SK-N-SH (cell line): ENCODE measurements around the gene JAG2. TPM values are rescaled to one million over a fixed set of nuclear protein-coding genes. Genes with fewer than 3 reads are reported as not detected.

Experiments
- CTCF ChIA-PET: fragments of 300-600, 350-600 bp; formaldehyde crosslinking; extraction: SDS; loops from one replicate; lab custom pipeline; 2021; lab: Yijun Ruan, JAX
- POLR2A ChIA-PET: fragments of 350-600 bp; sonication (Branson Sonifier 250); formaldehyde crosslinking; extraction: SDS; loops from one replicate; lab custom pipeline; 2020; ENCODE audit warnings: antibody characterized with exemption, inconsistent platforms; lab: Yijun Ruan, JAX
- DNase-seq: peaks from one replicate; pipeline ENCODE4 v3.0.0; 2012
- H2AFZ ChIP-seq: fragments of 200-600 bp; sonication (generic); 2 replicates; pipeline ENCODE4 v1.8.1; 2016; ENCODE audit warnings: antibody characterized with exemption, mild to moderate bottlenecking, low read depth
- H3F3A ChIP-seq: fragments of 200-600 bp; sonication (generic); replicated peaks from 2 replicates; pipeline ENCODE3; 2016; ENCODE audit warnings: antibody characterized with exemption, mild to moderate bottlenecking; ENCODE audit not compliant: insufficient read depth
- H3K27ac ChIP-seq, 2 experiments: fragments of 200-500 bp in 1 of 2; fragments of 200-600 bp in 1 of 2; sonication (Bioruptor generic) in 1 of 2; sonication (generic), shearing (Covaris generic) in 1 of 2; 2 replicates each; pipeline versions ENCODE4 v1.5.1 to v1.6.1; 2014 to 2016; ENCODE audit warnings: low read depth in 2 of 2, inconsistent platforms in 1 of 2, low read length in 1 of 2, mild to moderate bottlenecking in 1 of 2, mixed read lengths in 1 of 2
- H3K27me3 ChIP-seq: fragments of 200-600 bp; sonication (generic), shearing (Covaris generic); 2 replicates; pipeline ENCODE4 v1.6.1; 2016; ENCODE audit warnings: mixed run types; ENCODE audit not compliant: insufficient read depth
- H3K36me3 ChIP-seq, 2 experiments: fragments of 200-500 bp in 1 of 2; fragments of 200-600 bp in 1 of 2; sonication (Bioruptor generic) in 1 of 2; sonication (generic) in 1 of 2; replicated peaks in 1 of 2; 2 replicates each; pipeline versions ENCODE3 to v1.5.1; 2014 to 2016; ENCODE audit warnings: low read length in 1 of 2, mild to moderate bottlenecking in 1 of 2; ENCODE audit not compliant: insufficient read depth in 2 of 2, control insufficient read depth in 1 of 2
- H3K4me1 ChIP-seq, 2 experiments: fragments of 200-500 bp in 1 of 2; fragments of 200-600 bp in 1 of 2; sonication (Bioruptor generic) in 1 of 2; sonication (generic), shearing (Covaris generic) in 1 of 2; 2 replicates each; pipeline versions ENCODE4 v1.5.1 to v1.6.1; 2014 to 2016; ENCODE audit warnings: low read depth in 1 of 2, low read length in 1 of 2, mixed run types in 1 of 2; ENCODE audit not compliant: insufficient read depth in 2 of 2, control insufficient read depth in 1 of 2
- H3K4me2 ChIP-seq: fragments of 200-600 bp; sonication (generic), shearing (Covaris generic); 2 replicates; pipeline ENCODE4 v1.6.1; 2017; ENCODE audit warnings: mixed run types
- H3K4me3 ChIP-seq, 2 experiments: fragments of 200-500 bp in 1 of 2; fragments of 200-600 bp in 1 of 2; sonication (Bioruptor generic) in 1 of 2; sonication (generic), shearing (Covaris generic) in 1 of 2; 2 replicates each; pipeline versions ENCODE4 v1.5.1 to v1.8.1; 2014 to 2016; ENCODE audit warnings: low read depth in 2 of 2, inconsistent platforms in 1 of 2, low read length in 1 of 2, mild to moderate bottlenecking in 1 of 2, mixed read lengths in 1 of 2, moderate library complexity in 1 of 2
- H3K79me2 ChIP-seq: fragments of 200-600 bp; sonication (generic); 2 replicates; pipeline ENCODE4 v1.8.1; 2017; ENCODE audit warnings: mild to moderate bottlenecking; ENCODE audit not compliant: insufficient read depth
- H3K9ac ChIP-seq: fragments of 200-600 bp; sonication (generic); 2 replicates; pipeline ENCODE4 v1.6.1; 2017; ENCODE audit warnings: mixed run types
- H3K9me2 ChIP-seq: fragments of 200-600 bp; sonication (generic); 2 replicates; pipeline ENCODE4 v1.6.1; 2017; ENCODE audit warnings: mixed run types
- H3K9me3 ChIP-seq: fragments of 200-600 bp; sonication (generic); 2 replicates; pipeline ENCODE4 v1.6.1; 2017; ENCODE audit warnings: mixed run types, mild to moderate bottlenecking, moderate library complexity
- H4K20me1 ChIP-seq: fragments of 200-600 bp; sonication (generic); 2 replicates; pipeline ENCODE4 v1.6.1; 2017; ENCODE audit warnings: mild to moderate bottlenecking, mixed run types; ENCODE audit not compliant: insufficient read depth
- ELF1 ChIP-seq: IDR thresholded peaks from 2 replicates; pipeline ENCODE4 v1.4.0; 2012
- FOSL2 ChIP-seq: IDR thresholded peaks from 2 replicates; pipeline ENCODE4 v1.4.0; 2012; ENCODE audit warnings: low read depth, mild to moderate bottlenecking, moderate library complexity, borderline replicate concordance
- FOXJ3 ChIP-seq: sonication (generic); formaldehyde crosslinking; IDR thresholded peaks from 2 replicates; pipeline ENCODE4 v1.5.1; 2020; ENCODE audit warnings: mild to moderate bottlenecking, missing genetic modification reagents
- FOXM1 ChIP-seq: IDR thresholded peaks from 2 replicates; pipeline ENCODE4 v1.4.0; 2012; ENCODE audit warnings: low read depth, mild to moderate bottlenecking
- JUND ChIP-seq: IDR thresholded peaks from 2 replicates; pipeline ENCODE4 v1.4.0; 2012
- MEF2A ChIP-seq: IDR thresholded peaks from 2 replicates; pipeline ENCODE4 v1.4.0; 2012; ENCODE audit warnings: low read depth, borderline replicate concordance
- MXI1 ChIP-seq: IDR thresholded peaks from 2 replicates; pipeline ENCODE4 v1.6.1; 2012; ENCODE audit warnings: mild to moderate bottlenecking, low read depth, low read length, improper control_type of control experiment
- NFIC ChIP-seq: IDR thresholded peaks from 2 replicates; pipeline ENCODE4 v1.4.0; 2012; ENCODE audit warnings: borderline replicate concordance
- NRF1 ChIP-seq: IDR thresholded peaks from 2 replicates; pipeline ENCODE4 v1.6.1; 2012; ENCODE audit warnings: low read depth, mild to moderate bottlenecking, low read length
- POLR2AphosphoS5 ChIP-seq: IDR thresholded peaks from 2 replicates; pipeline ENCODE4 v1.6.1; 2012; ENCODE audit warnings: low read depth, low read length
- RAD21 ChIP-seq: IDR thresholded peaks from 2 replicates; pipeline ENCODE4 v1.6.1; 2012; ENCODE audit warnings: mild to moderate bottlenecking, low read length
- RCOR1 ChIP-seq: fragments of 150-350 bp; IDR thresholded peaks from 2 replicates; pipeline ENCODE4 v1.6.1; 2017; ENCODE audit warnings: antibody characterized with exemption, low read length
- TAF1 ChIP-seq: IDR thresholded peaks from 2 replicates; pipeline ENCODE4 v1.6.1; 2012; ENCODE audit warnings: low read depth, mild to moderate bottlenecking, low read length, moderate library complexity, borderline replicate concordance
- TCF12 ChIP-seq: IDR thresholded peaks from 2 replicates; pipeline ENCODE4 v1.4.0; 2012
- TEAD4 ChIP-seq: IDR thresholded peaks from 2 replicates; pipeline ENCODE4 v1.4.0; 2012; ENCODE audit warnings: mild to moderate bottlenecking, borderline replicate concordance; ENCODE audit not compliant: insufficient read depth
- WGBS: methylation state at CpG from one replicate; pipeline ENCODE4 v1.1.6; 2017; ENCODE audit warnings: low lambda C conversion rate; 5-methylcytosine and 5-hydroxymethylcytosine counted together
- polyA plus RNA-seq, 3 experiments: library from polyadenylated mRNA; depleted of rRNA; stranded (reverse); fragments of >200 nt; gene quantifications; 2 replicates each; pipeline ENCODE4 v1.2.3, GENCODE V29; 2012
- TF ChIP-seq, protein P1 (sequence below): IDR thresholded peaks from 2 replicates; pipeline ENCODE4; 2012
- TF ChIP-seq, protein P2 (sequence below): fragments of 150-350 bp; IDR thresholded peaks from 2 replicates; pipeline ENCODE4 v1.6.1; 2016; ENCODE audit warnings: mild to moderate bottlenecking, low read depth, low read length
- TF ChIP-seq, protein P3 (sequence below): IDR thresholded peaks from 2 replicates; pipeline ENCODE4 v1.6.1; 2012; ENCODE audit warnings: mild to moderate bottlenecking, low read depth, low read length, moderate library complexity
- TF ChIP-seq, protein P4 (sequence below): IDR thresholded peaks from 2 replicates; pipeline ENCODE4 v1.4.0; 2012; ENCODE audit warnings: low read depth

The JAG2 gene
- polyA plus RNA-seq, 1 of the 3 experiments (the other 2 are of a cell fraction): 1.7 TPM

DNA sequence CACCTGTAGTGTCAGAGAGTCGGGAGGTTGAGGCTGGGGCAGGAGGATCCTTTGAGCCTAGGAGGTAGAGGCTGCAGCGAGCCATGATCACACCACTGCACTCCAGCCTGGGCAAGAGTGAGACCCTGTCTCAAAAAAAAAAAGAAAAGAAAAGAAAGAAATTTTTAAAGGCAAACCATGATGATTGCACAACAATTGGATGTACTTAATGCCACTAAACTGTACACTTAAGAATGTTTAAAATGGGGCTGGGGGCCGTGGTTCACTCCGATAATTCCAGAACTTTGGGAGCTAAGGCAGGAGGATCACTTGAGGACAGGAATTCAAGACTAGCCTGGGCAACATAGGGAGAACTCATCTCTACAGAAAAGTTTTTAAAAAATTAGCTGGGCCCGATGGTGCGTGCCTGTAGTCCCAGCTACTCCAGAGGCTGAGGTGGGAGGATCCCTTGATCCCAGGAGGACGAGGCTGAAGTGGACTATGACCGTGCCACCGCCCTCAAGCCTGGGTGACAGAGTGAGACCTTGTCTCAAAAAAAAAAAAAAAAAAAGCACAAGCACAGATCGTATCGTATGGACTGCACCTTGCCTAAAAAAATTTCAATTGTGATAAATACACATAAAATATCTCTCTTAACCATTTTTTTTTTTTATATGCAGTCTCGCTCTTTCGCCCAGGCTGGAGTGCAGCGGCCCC, 32.7 kb downstream of the JAG2 start:
- H3K4me3 ChIP-seq: no peak overlapping the region
- no peaks in the 10 kb centered on the region for H3K9me2 ChIP-seq
- no peaks in the 10 kb centered on the region for H3K79me2 ChIP-seq
- H2AFZ ChIP-seq: no peak overlapping the region
- CTCF ChIA-PET: no interaction called here
- no peaks in the 10 kb centered on the region for H3K36me3 ChIP-seq
- TF ChIP-seq, protein P1, sequence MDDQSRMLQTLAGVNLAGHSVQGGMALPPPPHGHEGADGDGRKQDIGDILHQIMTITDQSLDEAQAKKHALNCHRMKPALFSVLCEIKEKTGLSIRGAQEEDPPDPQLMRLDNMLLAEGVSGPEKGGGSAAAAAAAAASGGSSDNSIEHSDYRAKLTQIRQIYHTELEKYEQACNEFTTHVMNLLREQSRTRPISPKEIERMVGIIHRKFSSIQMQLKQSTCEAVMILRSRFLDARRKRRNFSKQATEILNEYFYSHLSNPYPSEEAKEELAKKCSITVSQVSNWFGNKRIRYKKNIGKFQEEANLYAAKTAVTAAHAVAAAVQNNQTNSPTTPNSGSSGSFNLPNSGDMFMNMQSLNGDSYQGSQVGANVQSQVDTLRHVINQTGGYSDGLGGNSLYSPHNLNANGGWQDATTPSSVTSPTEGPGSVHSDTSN: no peak
- no peak for TF ChIP-seq TCF12
- TF ChIP-seq FOXM1: no peak
- no peak for TF ChIP-seq FOSL2
- TF ChIP-seq NRF1: no peak
- TF ChIP-seq, protein P2, sequence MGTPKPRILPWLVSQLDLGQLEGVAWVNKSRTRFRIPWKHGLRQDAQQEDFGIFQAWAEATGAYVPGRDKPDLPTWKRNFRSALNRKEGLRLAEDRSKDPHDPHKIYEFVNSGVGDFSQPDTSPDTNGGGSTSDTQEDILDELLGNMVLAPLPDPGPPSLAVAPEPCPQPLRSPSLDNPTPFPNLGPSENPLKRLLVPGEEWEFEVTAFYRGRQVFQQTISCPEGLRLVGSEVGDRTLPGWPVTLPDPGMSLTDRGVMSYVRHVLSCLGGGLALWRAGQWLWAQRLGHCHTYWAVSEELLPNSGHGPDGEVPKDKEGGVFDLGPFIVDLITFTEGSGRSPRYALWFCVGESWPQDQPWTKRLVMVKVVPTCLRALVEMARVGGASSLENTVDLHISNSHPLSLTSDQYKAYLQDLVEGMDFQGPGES: no peak
- no peak for TF ChIP-seq FOXJ3 (CRISPR knock-in tag)
- TF ChIP-seq MEF2A: no peak
- no peak for TF ChIP-seq NFIC
- no peak for TF ChIP-seq TEAD4
- TF ChIP-seq MXI1: no peak
- TF ChIP-seq RAD21: no peak
- TF ChIP-seq JUND: no peak
- TF ChIP-seq, protein P3, sequence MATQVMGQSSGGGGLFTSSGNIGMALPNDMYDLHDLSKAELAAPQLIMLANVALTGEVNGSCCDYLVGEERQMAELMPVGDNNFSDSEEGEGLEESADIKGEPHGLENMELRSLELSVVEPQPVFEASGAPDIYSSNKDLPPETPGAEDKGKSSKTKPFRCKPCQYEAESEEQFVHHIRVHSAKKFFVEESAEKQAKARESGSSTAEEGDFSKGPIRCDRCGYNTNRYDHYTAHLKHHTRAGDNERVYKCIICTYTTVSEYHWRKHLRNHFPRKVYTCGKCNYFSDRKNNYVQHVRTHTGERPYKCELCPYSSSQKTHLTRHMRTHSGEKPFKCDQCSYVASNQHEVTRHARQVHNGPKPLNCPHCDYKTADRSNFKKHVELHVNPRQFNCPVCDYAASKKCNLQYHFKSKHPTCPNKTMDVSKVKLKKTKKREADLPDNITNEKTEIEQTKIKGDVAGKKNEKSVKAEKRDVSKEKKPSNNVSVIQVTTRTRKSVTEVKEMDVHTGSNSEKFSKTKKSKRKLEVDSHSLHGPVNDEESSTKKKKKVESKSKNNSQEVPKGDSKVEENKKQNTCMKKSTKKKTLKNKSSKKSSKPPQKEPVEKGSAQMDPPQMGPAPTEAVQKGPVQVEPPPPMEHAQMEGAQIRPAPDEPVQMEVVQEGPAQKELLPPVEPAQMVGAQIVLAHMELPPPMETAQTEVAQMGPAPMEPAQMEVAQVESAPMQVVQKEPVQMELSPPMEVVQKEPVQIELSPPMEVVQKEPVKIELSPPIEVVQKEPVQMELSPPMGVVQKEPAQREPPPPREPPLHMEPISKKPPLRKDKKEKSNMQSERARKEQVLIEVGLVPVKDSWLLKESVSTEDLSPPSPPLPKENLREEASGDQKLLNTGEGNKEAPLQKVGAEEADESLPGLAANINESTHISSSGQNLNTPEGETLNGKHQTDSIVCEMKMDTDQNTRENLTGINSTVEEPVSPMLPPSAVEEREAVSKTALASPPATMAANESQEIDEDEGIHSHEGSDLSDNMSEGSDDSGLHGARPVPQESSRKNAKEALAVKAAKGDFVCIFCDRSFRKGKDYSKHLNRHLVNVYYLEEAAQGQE: no peak
- no peak for TF ChIP-seq POLR2AphosphoS5
- TF ChIP-seq ELF1: no peak
- no peak for TF ChIP-seq TAF1
- TF ChIP-seq RCOR1: no peak
- TF ChIP-seq, protein P4, sequence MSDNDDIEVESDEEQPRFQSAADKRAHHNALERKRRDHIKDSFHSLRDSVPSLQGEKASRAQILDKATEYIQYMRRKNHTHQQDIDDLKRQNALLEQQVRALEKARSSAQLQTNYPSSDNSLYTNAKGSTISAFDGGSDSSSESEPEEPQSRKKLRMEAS: no peak
- H3K27me3 ChIP-seq: no peaks in the 10 kb centered on the region
- no peak overlapping the region for H3K4me2 ChIP-seq
- no peaks in the 10 kb centered on the region for H3F3A ChIP-seq
- H3K9me3 ChIP-seq: no peaks in the 10 kb centered on the region
- H4K20me1 ChIP-seq: no peaks in the 10 kb centered on the region
- 72% methylated on average over 14 of the region's 14 CpGs for WGBS
- DNase-seq: no peak
- POLR2A ChIA-PET: interaction anchor here (0.7 kb wide), 1 partner anchor 22 kb away, joined by 3 read pairs; no protein-coding TSS in a partner anchor
- no peaks in the 10 kb centered on the region for H3K4me1 ChIP-seq
- H3K27ac ChIP-seq: no peak overlapping the region
- H3K9ac ChIP-seq: no peak overlapping the region
